IPS-NIHi11 (cell line): ENCODE data around the gene MYH14.

Experiments used
- DNase-seq: peaks from one replicate; pipeline ENCODE4 v3.0.0; 2012; ENCODE audit warnings: mixed read lengths, low spot score

MYH14 gene

GRCh38 chr19:50292216-50292827, 88.9 kb downstream of the MYH14 start:
- peak; percentile 75 for DNase-seq

- DNase-seq: no peak
Measured at GRCh38 chr19:50293263-50294004, 90.0 kb downstream of the MYH14 start.

- DNase-seq: no peak
Measured at GRCh38 chr19:50300051-50300450, 96.6 kb downstream of the MYH14 start.

GRCh38 chr19:50300814-50301606, 97.6 kb downstream of the MYH14 start:
- DNase-seq: no peak

GRCh38 chr19:50301607-50301971, 98.2 kb downstream of the MYH14 start:
- no peak for DNase-seq

GRCh38 chr19:50303558-50303957, 100.1 kb downstream of the MYH14 start:
- DNase-seq: no peak

GRCh38 chr19:50308991-50309390, 105.6 kb downstream of the MYH14 start:
- no peak for DNase-seq

- no peak for DNase-seq
Measured at GRCh38 chr19:50309396-50310125, 106.1 kb downstream of the MYH14 start.

- no peak for DNase-seq
Measured at GRCh38 chr19:50310759-50311465, 107.5 kb downstream of the MYH14 start.

- peak; percentile 83 for DNase-seq
Measured at GRCh38 chr19:50311723-50312635, 108.6 kb downstream of the MYH14 start.

- no peak for DNase-seq
Measured at GRCh38 chr19:50312967-50313811, 109.8 kb downstream of the MYH14 start.

- DNase-seq: peak; percentile 56
Measured at GRCh38 chr19:50313812-50314536, 110.6 kb downstream of the MYH14 start.

GRCh38 chr19:50314724-50315708, 111.6 kb downstream of the MYH14 start:
- no peak for DNase-seq

GRCh38 chr19:50315773-50316448, 112.5 kb downstream of the MYH14 start:
- DNase-seq: peak; percentile 41

GRCh38 chr19:50317115-50317514, 113.7 kb downstream of the MYH14 start:
- no peak for DNase-seq

GRCh38 chr19:50318438-50318837, 115.0 kb downstream of the MYH14 start:
- DNase-seq: no peak

GRCh38 chr19:50319156-50319555, 115.7 kb downstream of the MYH14 start:
- no peak for DNase-seq
